GM12801 (cell line): ENCODE data around the gene NR6A1.

Source experiments
- TF ChIP-seq, protein P1 (sequence below): IDR thresholded peaks from one replicate; pipeline ENCODE4 v1.5.1; 2011; ENCODE audit warnings: control low read depth; ENCODE audit not compliant: insufficient read length; ENCODE audit errors: extremely low read depth

NR6A1 gene

DNA sequence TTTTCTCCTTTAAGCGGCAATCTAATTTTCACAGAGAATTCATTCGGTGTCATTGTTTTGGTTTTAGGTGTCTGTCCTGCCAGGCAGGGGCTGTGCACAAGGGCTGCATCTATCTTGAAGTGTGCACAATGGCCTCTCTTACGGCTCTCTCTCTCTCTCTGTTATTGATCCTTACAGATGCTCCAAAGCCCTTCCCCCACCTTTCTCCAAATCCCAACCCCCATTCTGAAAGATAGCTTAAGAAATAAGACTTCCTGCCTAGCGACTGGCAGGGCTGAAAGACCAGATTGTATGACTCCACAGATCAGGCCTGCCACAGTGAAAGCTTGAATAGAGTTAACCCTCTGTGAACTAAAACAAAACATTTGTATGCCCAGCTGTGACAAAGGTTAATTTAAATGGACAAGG is 177.5 kb downstream of the NR6A1 start:
- TF ChIP-seq, protein P1, sequence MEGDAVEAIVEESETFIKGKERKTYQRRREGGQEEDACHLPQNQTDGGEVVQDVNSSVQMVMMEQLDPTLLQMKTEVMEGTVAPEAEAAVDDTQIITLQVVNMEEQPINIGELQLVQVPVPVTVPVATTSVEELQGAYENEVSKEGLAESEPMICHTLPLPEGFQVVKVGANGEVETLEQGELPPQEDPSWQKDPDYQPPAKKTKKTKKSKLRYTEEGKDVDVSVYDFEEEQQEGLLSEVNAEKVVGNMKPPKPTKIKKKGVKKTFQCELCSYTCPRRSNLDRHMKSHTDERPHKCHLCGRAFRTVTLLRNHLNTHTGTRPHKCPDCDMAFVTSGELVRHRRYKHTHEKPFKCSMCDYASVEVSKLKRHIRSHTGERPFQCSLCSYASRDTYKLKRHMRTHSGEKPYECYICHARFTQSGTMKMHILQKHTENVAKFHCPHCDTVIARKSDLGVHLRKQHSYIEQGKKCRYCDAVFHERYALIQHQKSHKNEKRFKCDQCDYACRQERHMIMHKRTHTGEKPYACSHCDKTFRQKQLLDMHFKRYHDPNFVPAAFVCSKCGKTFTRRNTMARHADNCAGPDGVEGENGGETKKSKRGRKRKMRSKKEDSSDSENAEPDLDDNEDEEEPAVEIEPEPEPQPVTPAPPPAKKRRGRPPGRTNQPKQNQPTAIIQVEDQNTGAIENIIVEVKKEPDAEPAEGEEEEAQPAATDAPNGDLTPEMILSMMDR, result no peak

DNA sequence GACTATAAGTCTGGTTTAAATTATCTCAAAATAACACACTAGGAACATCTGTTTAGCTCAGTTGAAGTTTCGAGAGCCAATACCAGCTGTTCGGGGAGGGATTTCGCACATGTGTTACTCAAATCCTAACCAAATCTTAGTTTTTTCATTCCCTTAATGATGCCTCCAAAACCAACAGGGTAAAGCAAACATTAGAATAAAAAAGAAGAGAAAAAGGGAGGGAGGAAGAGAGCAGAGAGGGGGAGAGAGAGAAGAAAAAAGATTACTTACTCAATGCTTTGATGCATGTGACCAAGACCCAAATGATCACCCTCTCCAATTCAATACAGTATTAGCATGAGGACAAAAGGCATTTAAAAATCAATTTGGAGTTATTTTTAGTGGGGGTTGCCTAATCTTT is 177.9 kb downstream of the NR6A1 start:
- TF ChIP-seq, protein P1, result no peak

DNA sequence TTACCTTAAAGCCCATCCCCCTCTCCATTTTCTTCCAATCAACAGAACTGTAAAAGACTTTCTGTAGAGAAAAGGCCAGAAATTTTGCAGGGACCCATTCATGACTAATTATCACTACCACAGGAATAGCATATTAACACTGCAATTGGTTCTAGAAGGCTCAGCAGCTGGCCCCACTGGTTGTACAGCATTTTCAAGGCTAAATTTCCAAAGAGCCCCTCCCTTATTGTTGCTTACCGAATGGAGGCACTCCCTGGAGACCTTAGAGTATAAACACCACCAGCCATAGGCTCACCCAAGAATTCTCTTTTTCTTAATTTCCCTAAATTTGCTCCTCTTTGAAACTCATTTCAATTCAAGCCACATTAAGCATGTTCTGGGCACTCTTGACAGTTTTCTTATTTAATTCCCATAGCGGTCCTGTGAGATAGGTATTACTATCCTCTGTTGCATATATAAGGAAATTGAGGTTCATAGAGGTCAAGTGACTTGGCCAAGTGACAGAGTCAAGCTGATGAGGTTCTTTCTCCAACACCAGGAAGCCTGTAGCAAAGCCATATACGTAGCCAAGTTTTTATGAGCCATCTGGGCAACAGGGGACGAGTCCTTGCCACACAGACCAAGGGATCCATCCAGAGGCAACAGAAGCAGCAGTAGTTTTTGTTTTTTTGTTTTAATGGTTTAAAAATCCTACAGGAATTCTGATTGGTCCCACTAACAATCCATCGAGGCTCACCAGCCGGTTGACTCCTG is 180.0 kb downstream of the NR6A1 start:
- TF ChIP-seq, protein P1, result no peak

DNA sequence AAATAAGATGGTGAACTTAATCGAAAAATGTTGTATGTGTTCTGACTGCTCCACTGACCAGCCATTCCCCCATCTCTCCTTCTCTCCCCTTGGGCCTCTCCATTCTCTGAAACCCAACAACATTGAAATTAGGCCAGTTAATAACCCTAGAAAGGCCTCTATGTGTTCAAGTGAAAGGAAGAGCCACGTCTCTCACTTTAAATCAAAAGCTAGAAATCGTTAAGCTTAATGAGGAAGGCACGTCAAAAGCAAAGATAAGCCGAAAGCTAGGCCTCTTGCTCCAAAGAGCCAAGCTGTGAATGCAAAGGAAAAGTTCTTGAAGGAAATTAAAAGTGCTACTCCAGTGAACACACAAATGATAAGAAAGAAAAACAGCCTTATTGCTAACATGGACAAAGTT is 186.5 kb downstream of the NR6A1 start:
- TF ChIP-seq, protein P1, result no peak

DNA sequence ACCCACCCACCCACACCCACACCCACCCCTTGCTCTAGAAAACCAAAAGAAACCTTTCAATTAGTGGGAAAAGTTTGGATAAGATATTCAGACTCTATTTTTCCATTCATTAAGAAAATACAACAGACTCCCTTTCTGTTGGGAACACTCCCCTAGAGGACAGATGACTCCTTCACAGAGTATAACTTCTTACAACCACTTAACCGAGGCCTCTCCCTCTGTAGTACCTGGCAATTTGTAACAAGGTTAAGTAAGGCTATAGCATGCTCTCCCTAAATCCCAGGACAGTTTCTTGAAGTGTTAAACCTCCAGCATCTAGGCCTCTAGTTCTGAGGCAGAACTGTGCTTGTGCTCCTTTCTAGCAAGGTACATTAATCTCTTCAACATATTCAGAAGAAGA is 188.0 kb downstream of the NR6A1 start:
- TF ChIP-seq, protein P1, result no peak

DNA sequence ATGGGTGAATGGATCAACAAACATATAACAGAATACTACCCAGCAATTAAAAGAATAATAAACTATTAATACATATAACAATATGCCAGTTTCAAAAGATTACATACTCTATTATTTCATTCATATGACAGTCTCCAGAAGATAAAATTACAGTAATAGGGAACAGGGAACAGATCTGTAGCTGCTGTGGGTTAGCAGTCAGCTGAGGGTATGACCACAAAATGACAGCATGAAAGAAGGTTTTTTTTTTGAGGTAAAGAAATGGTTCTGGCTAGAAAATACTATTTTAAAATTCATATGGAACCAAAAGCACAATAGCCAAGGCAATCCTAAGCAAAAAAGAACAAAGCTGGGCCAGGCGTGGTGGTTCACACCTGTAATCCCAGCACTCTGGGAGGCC is 190.9 kb downstream of the NR6A1 start:
- TF ChIP-seq, protein P1, result no peak

DNA sequence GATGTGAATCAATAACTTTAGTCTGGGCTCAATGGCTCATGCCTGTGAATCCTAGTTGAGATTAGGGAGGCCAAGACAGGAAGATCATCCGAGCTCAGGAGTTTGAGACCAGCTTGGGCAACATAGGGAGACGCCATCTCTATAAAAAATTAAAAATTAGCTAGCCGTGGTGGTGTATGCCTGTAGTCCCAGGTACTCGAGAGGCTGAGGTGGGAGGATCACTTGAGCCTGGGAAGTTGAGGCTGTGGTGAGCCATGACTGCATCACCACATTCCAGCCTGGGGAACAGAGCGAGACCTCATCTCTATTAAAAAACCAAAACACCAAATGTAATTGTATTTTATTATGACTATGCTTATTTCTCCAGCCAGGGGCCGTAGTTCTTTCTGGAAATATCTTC is 194.4 kb downstream of the NR6A1 start:
- TF ChIP-seq, protein P1, result no peak
